SK-N-SH (cell line): ENCODE results near the gene SUCLA2. TPM values are rescaled to one million over a fixed set of nuclear protein-coding genes. Genes with fewer than 3 reads are reported as not detected.

ENCODE experiments used
- CTCF ChIA-PET: fragments of 300-600, 350-600 bp; formaldehyde crosslinking; extraction: SDS; loops from one replicate; lab custom pipeline; 2021; lab: Yijun Ruan, JAX
- POLR2A ChIA-PET: fragments of 350-600 bp; sonication (Branson Sonifier 250); formaldehyde crosslinking; extraction: SDS; loops from one replicate; lab custom pipeline; 2020; ENCODE audit warnings: antibody characterized with exemption, inconsistent platforms; lab: Yijun Ruan, JAX
- DNase-seq: peaks from one replicate; pipeline ENCODE4 v3.0.0; 2012
- H2AFZ ChIP-seq: fragments of 200-600 bp; sonication (generic); 2 replicates; pipeline ENCODE4 v1.8.1; 2016; ENCODE audit warnings: antibody characterized with exemption, mild to moderate bottlenecking, low read depth
- H3F3A ChIP-seq: fragments of 200-600 bp; sonication (generic); replicated peaks from 2 replicates; pipeline ENCODE3; 2016; ENCODE audit warnings: antibody characterized with exemption, mild to moderate bottlenecking; ENCODE audit not compliant: insufficient read depth
- H3K27ac ChIP-seq, 2 experiments: fragments of 200-500 bp in 1 of 2; fragments of 200-600 bp in 1 of 2; sonication (Bioruptor generic) in 1 of 2; sonication (generic), shearing (Covaris generic) in 1 of 2; 2 replicates each; pipeline versions ENCODE4 v1.5.1 to v1.6.1; 2014 to 2016; ENCODE audit warnings: low read depth in 2 of 2, inconsistent platforms in 1 of 2, low read length in 1 of 2, mild to moderate bottlenecking in 1 of 2, mixed read lengths in 1 of 2
- H3K27me3 ChIP-seq: fragments of 200-600 bp; sonication (generic), shearing (Covaris generic); 2 replicates; pipeline ENCODE4 v1.6.1; 2016; ENCODE audit warnings: mixed run types; ENCODE audit not compliant: insufficient read depth
- H3K36me3 ChIP-seq, 2 experiments: fragments of 200-500 bp in 1 of 2; fragments of 200-600 bp in 1 of 2; sonication (Bioruptor generic) in 1 of 2; sonication (generic) in 1 of 2; replicated peaks in 1 of 2; 2 replicates each; pipeline versions ENCODE3 to v1.5.1; 2014 to 2016; ENCODE audit warnings: low read length in 1 of 2, mild to moderate bottlenecking in 1 of 2; ENCODE audit not compliant: insufficient read depth in 2 of 2, control insufficient read depth in 1 of 2
- H3K4me1 ChIP-seq, 2 experiments: fragments of 200-500 bp in 1 of 2; fragments of 200-600 bp in 1 of 2; sonication (Bioruptor generic) in 1 of 2; sonication (generic), shearing (Covaris generic) in 1 of 2; 2 replicates each; pipeline versions ENCODE4 v1.5.1 to v1.6.1; 2014 to 2016; ENCODE audit warnings: low read depth in 1 of 2, low read length in 1 of 2, mixed run types in 1 of 2; ENCODE audit not compliant: insufficient read depth in 2 of 2, control insufficient read depth in 1 of 2
- H3K4me2 ChIP-seq: fragments of 200-600 bp; sonication (generic), shearing (Covaris generic); 2 replicates; pipeline ENCODE4 v1.6.1; 2017; ENCODE audit warnings: mixed run types
- H3K4me3 ChIP-seq, 2 experiments: fragments of 200-500 bp in 1 of 2; fragments of 200-600 bp in 1 of 2; sonication (Bioruptor generic) in 1 of 2; sonication (generic), shearing (Covaris generic) in 1 of 2; 2 replicates each; pipeline versions ENCODE4 v1.5.1 to v1.8.1; 2014 to 2016; ENCODE audit warnings: low read depth in 2 of 2, inconsistent platforms in 1 of 2, low read length in 1 of 2, mild to moderate bottlenecking in 1 of 2, mixed read lengths in 1 of 2, moderate library complexity in 1 of 2
- H3K79me2 ChIP-seq: fragments of 200-600 bp; sonication (generic); 2 replicates; pipeline ENCODE4 v1.8.1; 2017; ENCODE audit warnings: mild to moderate bottlenecking; ENCODE audit not compliant: insufficient read depth
- H3K9ac ChIP-seq: fragments of 200-600 bp; sonication (generic); 2 replicates; pipeline ENCODE4 v1.6.1; 2017; ENCODE audit warnings: mixed run types
- H3K9me2 ChIP-seq: fragments of 200-600 bp; sonication (generic); 2 replicates; pipeline ENCODE4 v1.6.1; 2017; ENCODE audit warnings: mixed run types
- H3K9me3 ChIP-seq: fragments of 200-600 bp; sonication (generic); 2 replicates; pipeline ENCODE4 v1.6.1; 2017; ENCODE audit warnings: mixed run types, mild to moderate bottlenecking, moderate library complexity
- H4K20me1 ChIP-seq: fragments of 200-600 bp; sonication (generic); 2 replicates; pipeline ENCODE4 v1.6.1; 2017; ENCODE audit warnings: mild to moderate bottlenecking, mixed run types; ENCODE audit not compliant: insufficient read depth
- CHD2 ChIP-seq: fragments of 150-350 bp; IDR thresholded peaks from 2 replicates; pipeline ENCODE4 v1.6.1; 2018; ENCODE audit warnings: low read length; ENCODE audit not compliant: partially characterized antibody
- CTCF ChIP-seq: fragments of 200-600 bp; sonication (generic); IDR thresholded peaks from 2 replicates; pipeline ENCODE4 v1.6.1; 2017; ENCODE audit warnings: antibody characterized with exemption, mild to moderate bottlenecking, moderate library complexity
- EZH2phosphoT487 ChIP-seq: fragments of 200-600 bp; sonication (generic); IDR thresholded peaks from 2 replicates; pipeline ENCODE4 v1.6.1; 2017; ENCODE audit warnings: low read depth, mixed run types, mild to moderate bottlenecking, antibody characterized with exemption, moderate library complexity, borderline replicate concordance
- FOSL2 ChIP-seq: IDR thresholded peaks from 2 replicates; pipeline ENCODE4 v1.4.0; 2012; ENCODE audit warnings: low read depth, mild to moderate bottlenecking, moderate library complexity, borderline replicate concordance
- FOXJ3 ChIP-seq: sonication (generic); formaldehyde crosslinking; IDR thresholded peaks from 2 replicates; pipeline ENCODE4 v1.5.1; 2020; ENCODE audit warnings: mild to moderate bottlenecking, missing genetic modification reagents
- GATA2 ChIP-seq: sonication (generic); formaldehyde crosslinking; IDR thresholded peaks from 2 replicates; pipeline ENCODE4 v1.5.0; 2020; ENCODE audit warnings: mild to moderate bottlenecking, missing genetic modification reagents
- MAX ChIP-seq: IDR thresholded peaks from 2 replicates; pipeline ENCODE4 v1.4.0; 2012; ENCODE audit warnings: low read depth
- MEF2A ChIP-seq: IDR thresholded peaks from 2 replicates; pipeline ENCODE4 v1.4.0; 2012; ENCODE audit warnings: low read depth, borderline replicate concordance
- MXI1 ChIP-seq: IDR thresholded peaks from 2 replicates; pipeline ENCODE4 v1.6.1; 2012; ENCODE audit warnings: mild to moderate bottlenecking, low read depth, low read length, improper control_type of control experiment
- NRF1 ChIP-seq: IDR thresholded peaks from 2 replicates; pipeline ENCODE4 v1.6.1; 2012; ENCODE audit warnings: low read depth, mild to moderate bottlenecking, low read length
- PBX3 ChIP-seq: IDR thresholded peaks from 2 replicates; pipeline ENCODE4; 2012
- POLR2AphosphoS5 ChIP-seq: IDR thresholded peaks from 2 replicates; pipeline ENCODE4 v1.6.1; 2012; ENCODE audit warnings: low read depth, low read length
- RXRA ChIP-seq: IDR thresholded peaks from 2 replicates; pipeline ENCODE4 v1.4.0; 2012; ENCODE audit warnings: low read depth, mild to moderate bottlenecking, borderline replicate concordance
- SIN3A ChIP-seq: IDR thresholded peaks from 2 replicates; pipeline ENCODE4 v1.6.1; 2012; ENCODE audit warnings: low read depth, mild to moderate bottlenecking, low read length, moderate library complexity, borderline replicate concordance
- TAF1 ChIP-seq: IDR thresholded peaks from 2 replicates; pipeline ENCODE4 v1.6.1; 2012; ENCODE audit warnings: low read depth, mild to moderate bottlenecking, low read length, moderate library complexity, borderline replicate concordance
- TCF12 ChIP-seq: IDR thresholded peaks from 2 replicates; pipeline ENCODE4 v1.4.0; 2012
- YY1 ChIP-seq: IDR thresholded peaks from 2 replicates; pipeline ENCODE4 v1.4.0; 2012; ENCODE audit warnings: low read depth, mild to moderate bottlenecking
- ZBTB33 ChIP-seq: IDR thresholded peaks from 2 replicates; pipeline ENCODE4 v1.4.0; 2012; ENCODE audit warnings: low read depth, borderline replicate concordance
- WGBS: methylation state at CpG from one replicate; pipeline ENCODE4 v1.1.6; 2017; ENCODE audit warnings: low lambda C conversion rate; 5-methylcytosine and 5-hydroxymethylcytosine counted together
- polyA plus RNA-seq, 3 experiments: library from polyadenylated mRNA; depleted of rRNA; stranded (reverse); fragments of >200 nt; gene quantifications; 2 replicates each; pipeline ENCODE4 v1.2.3, GENCODE V29; 2012
- TF ChIP-seq, protein P1 (sequence below): fragments of 150-350 bp; IDR thresholded peaks from 2 replicates; pipeline ENCODE4 v1.6.1; 2017; ENCODE audit warnings: antibody characterized with exemption, low read length, low read depth, borderline replicate concordance

Gene SUCLA2
- polyA plus RNA-seq, 1 of the 3 experiments (the other 2 are of a cell fraction) = 24.8 TPM

DNA sequence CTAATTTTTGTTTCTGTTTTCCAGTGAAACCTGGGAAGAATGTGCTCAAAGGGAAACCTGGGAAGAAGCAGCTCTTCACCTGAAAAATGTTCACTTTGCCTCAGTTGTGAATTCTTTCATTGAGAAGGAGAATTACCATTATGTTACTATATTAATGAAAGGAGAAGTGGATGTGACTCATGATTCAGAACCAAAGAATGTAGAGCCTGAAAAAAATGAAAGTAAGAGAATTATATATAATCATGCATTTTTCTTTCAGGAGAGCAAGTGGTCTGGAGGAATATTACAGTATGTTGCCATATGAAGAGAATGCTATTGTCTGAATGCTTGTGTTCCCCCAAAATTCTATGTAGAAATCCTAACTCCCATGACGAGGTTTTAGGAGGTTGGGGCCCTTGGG is 39.8 kb upstream of the SUCLA2 start:
- Histone ChIP-seq H3K27me3 (no peaks in the 10 kb centered on the region), H3K9me3 (no peaks in the 10 kb centered on the region), H3K4me2 (no peak overlapping the region), H3K4me3 (no peak overlapping the region), H2AFZ (no peak overlapping the region), H3K4me1 (peaks cover 10 to 12% of the 10 kb centered on the region in 2 experiments; a peak in 3 of 4 replicates), H4K20me1 (no peaks in the 10 kb centered on the region), H3K36me3 (peaks cover 13 to 23% of the 10 kb centered on the region in 2 experiments), H3K27ac (peak overlapping the region in 1 of 2 experiments; percentile 3; a peak in 1 of 4 replicates), H3F3A (peaks cover 38% of the 10 kb centered on the region), H3K9me2 (no peaks in the 10 kb centered on the region), H3K9ac (no peak overlapping the region), H3K79me2 (peaks cover 23% of the 10 kb centered on the region)
- 92% methylated on average over 1 of the region's 1 CpG for WGBS
- POLR2A ChIA-PET = no interaction called here
- CTCF ChIA-PET = interaction anchor here (0.7 to 1.3 kb wide), 3 partner anchors 35 to 556 kb away, joined by 3 to 4 read pairs (median 3); partner anchors contain the start of gene MED4
- TF ChIP-seq GATA2 (CRISPR knock-in tag) (no peak), POLR2AphosphoS5 (no peak), TAF1 (no peak), CTCF (no peak), TCF12 (no peak), FOXJ3 (CRISPR knock-in tag) (no peak), SIN3A (no peak), NRF1 (no peak)
- TF ChIP-seq, protein P1, sequence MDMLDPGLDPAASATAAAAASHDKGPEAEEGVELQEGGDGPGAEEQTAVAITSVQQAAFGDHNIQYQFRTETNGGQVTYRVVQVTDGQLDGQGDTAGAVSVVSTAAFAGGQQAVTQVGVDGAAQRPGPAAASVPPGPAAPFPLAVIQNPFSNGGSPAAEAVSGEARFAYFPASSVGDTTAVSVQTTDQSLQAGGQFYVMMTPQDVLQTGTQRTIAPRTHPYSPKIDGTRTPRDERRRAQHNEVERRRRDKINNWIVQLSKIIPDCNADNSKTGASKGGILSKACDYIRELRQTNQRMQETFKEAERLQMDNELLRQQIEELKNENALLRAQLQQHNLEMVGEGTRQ = no peak
- DNase-seq = no peak

- POLR2A ChIA-PET = no interaction called here
- DNase-seq = no peak
- no peaks in the 10 kb centered on the region for H3K27me3 ChIP-seq
- peaks cover 25% of the 10 kb centered on the region for H3K79me2 ChIP-seq
- no peaks in the 10 kb centered on the region for H4K20me1 ChIP-seq
- CTCF ChIA-PET = interaction anchor here (0.6 to 1.3 kb wide), 5 partner anchors 34 to 557 kb away, joined by 3 to 4 read pairs (median 3); partner anchors contain the start of gene MED4
- TF ChIP-seq MXI1 = no peak
- TF ChIP-seq NRF1 = no peak
- TF ChIP-seq MAX = no peak
- no peak for TF ChIP-seq TAF1
- TF ChIP-seq EZH2phosphoT487 = no peak
- no peak for TF ChIP-seq FOSL2
- TF ChIP-seq MEF2A = no peak
- TF ChIP-seq YY1 = no peak
- TF ChIP-seq PBX3 = no peak
- TF ChIP-seq ZBTB33 = no peak
- no peak for TF ChIP-seq CHD2
- TF ChIP-seq SIN3A = no peak
- TF ChIP-seq RXRA = no peak
- TF ChIP-seq, all 33 proteins: peak for 0
- H2AFZ ChIP-seq = no peak overlapping the region
- H3K4me1 ChIP-seq = peaks cover 10 to 12% of the 10 kb centered on the region in 2 experiments; a peak in 3 of 4 replicates
- peaks cover 13 to 22% of the 10 kb centered on the region in 2 experiments for H3K36me3 ChIP-seq
- no peak overlapping the region for H3K4me2 ChIP-seq
- peaks cover 36% of the 10 kb centered on the region for H3F3A ChIP-seq
- no peak overlapping the region for H3K9ac ChIP-seq
- no peaks in the 10 kb centered on the region for H3K9me3 ChIP-seq
- no peaks in the 10 kb centered on the region for H3K9me2 ChIP-seq
- H3K27ac ChIP-seq = no peak overlapping the region
- no peak overlapping the region for H3K4me3 ChIP-seq
Observed at GRCh38 chr13:48040049-48040448, 39.0 kb upstream of the SUCLA2 start.
